Measurements from ENCODE around the gene RBMS3. TPM values are rescaled to one million over a fixed set of nuclear protein-coding genes. Genes with fewer than 3 reads are reported as not detected.

RBMS3 gene
- total and polyA plus RNA-seq, 2 donors (not counting 1 experiment from before 2014, with no cell fraction given) = 26.9 to 68.4 TPM

GRCh38 chr3:29440413-29441305 is 159.8 kb downstream of the RBMS3 start:
- TF ChIP-seq EZH2 (IDR thresholded peaks at IDR 0.05; ENCODE audit: low read length, missing control alignments) (no peak), CTCF (conservative IDR thresholded peaks at IDR 0.05 in 1 of 2, IDR thresholded peaks at IDR 0.05 in 1 of 2; ENCODE audit: low read depth in 1 of 2, low read length in 2 of 2) (no peak)

GRCh38 chr3:29441422-29441821 is 160.6 kb downstream of the RBMS3 start:
- H3K4me1 ChIP-seq (ENCODE audit: control insufficient read depth, extremely low read depth, insufficient read depth, low read length) = peaks cover 2% of the 10 kb centered on the region
- TF ChIP-seq EZH2 (IDR thresholded peaks at IDR 0.05; ENCODE audit: low read length, missing control alignments) = no peak
- no peak for TF ChIP-seq CTCF (conservative IDR thresholded peaks at IDR 0.05 in 1 of 2, IDR thresholded peaks at IDR 0.05 in 1 of 2; ENCODE audit: low read depth in 1 of 2, low read length in 2 of 2)
- no peaks in the 10 kb centered on the region for H3K9me3 ChIP-seq (ENCODE audit: control insufficient read depth, insufficient read depth, low read depth, low read length)
- H4K20me1 ChIP-seq (ENCODE audit: control insufficient read depth, extremely low read depth, insufficient read depth, low read length) = no peaks in the 10 kb centered on the region
- H3K27me3 ChIP-seq (ENCODE audit: control insufficient read depth, insufficient read depth, low read length) = no peaks in the 10 kb centered on the region
- no peak overlapping the region for H3K4me3 ChIP-seq (replicated peaks in 1 of 4; ENCODE audit: control extremely low read depth in 1 of 4, insufficient read depth in 1 of 4, low read depth in 3 of 4, low read length in 4 of 4)
- no peak overlapping the region for H3K4me2 ChIP-seq (ENCODE audit: extremely low read depth, insufficient read depth, low read length)
- H3K9ac ChIP-seq (ENCODE audit: insufficient read depth, low read length) = no peak overlapping the region
- H3K27ac ChIP-seq (ENCODE audit: insufficient read depth, low read length) = no peak overlapping the region
- no peaks in the 10 kb centered on the region for H3K79me2 ChIP-seq (ENCODE audit: control insufficient read depth, insufficient read depth, low read length)
- no peak for DNase-seq (ENCODE audit: low read depth in 2 of 2)
- no peaks in the 10 kb centered on the region for H3K36me3 ChIP-seq (ENCODE audit: control insufficient read depth, insufficient read depth, low read length)
- H2AFZ ChIP-seq (ENCODE audit: low read length) = no peak overlapping the region

More at GRCh38 chr3:29440413-29441305, 159.8 kb downstream of the RBMS3 start:
- peak overlapping the region; percentile 54 for H3K4me2 ChIP-seq (ENCODE audit: extremely low read depth, insufficient read depth, low read length)
- no peak overlapping the region for H3K27ac ChIP-seq (ENCODE audit: insufficient read depth, low read length)
- no peaks in the 10 kb centered on the region for H3K27me3 ChIP-seq (ENCODE audit: control insufficient read depth, insufficient read depth, low read length)
- no peaks in the 10 kb centered on the region for H3K36me3 ChIP-seq (ENCODE audit: control insufficient read depth, insufficient read depth, low read length)
- H3K9ac ChIP-seq (ENCODE audit: insufficient read depth, low read length) = no peak overlapping the region
- peak in 1 of 2 donors; percentile 52 for DNase-seq (ENCODE audit: low read depth in 2 of 2)
- H3K79me2 ChIP-seq (ENCODE audit: control insufficient read depth, insufficient read depth, low read length) = no peaks in the 10 kb centered on the region
- peaks cover 2% of the 10 kb centered on the region for H3K4me1 ChIP-seq (ENCODE audit: control insufficient read depth, extremely low read depth, insufficient read depth, low read length)
- no peaks in the 10 kb centered on the region for H4K20me1 ChIP-seq (ENCODE audit: control insufficient read depth, extremely low read depth, insufficient read depth, low read length)
- H2AFZ ChIP-seq (ENCODE audit: low read length) = no peak overlapping the region
- H3K4me3 ChIP-seq (replicated peaks in 1 of 4; ENCODE audit: control extremely low read depth in 1 of 4, insufficient read depth in 1 of 4, low read depth in 3 of 4, low read length in 4 of 4) = peak overlapping the region in 3 of 4 experiments; percentile 14 to 24 (median 22)
- H3K9me3 ChIP-seq (ENCODE audit: control insufficient read depth, insufficient read depth, low read depth, low read length) = no peaks in the 10 kb centered on the region

GRCh38 chr3:29447946-29448627 is 167.2 kb downstream of the RBMS3 start:
- Histone ChIP-seq H4K20me1 (ENCODE audit: control insufficient read depth, extremely low read depth, insufficient read depth, low read length) (no peaks in the 10 kb centered on the region), H3K4me3 (replicated peaks in 1 of 4; ENCODE audit: control extremely low read depth in 1 of 4, insufficient read depth in 1 of 4, low read depth in 3 of 4, low read length in 4 of 4) (no peak overlapping the region), H3K27me3 (ENCODE audit: control insufficient read depth, insufficient read depth, low read length) (no peaks in the 10 kb centered on the region), H3K9me3 (ENCODE audit: control insufficient read depth, insufficient read depth, low read depth, low read length) (no peaks in the 10 kb centered on the region), H2AFZ (ENCODE audit: low read length) (no peak overlapping the region), H3K27ac (ENCODE audit: insufficient read depth, low read length) (no peak overlapping the region), H3K4me1 (ENCODE audit: control insufficient read depth, extremely low read depth, insufficient read depth, low read length) (no peaks in the 10 kb centered on the region), H3K36me3 (ENCODE audit: control insufficient read depth, insufficient read depth, low read length) (no peaks in the 10 kb centered on the region), H3K9ac (ENCODE audit: insufficient read depth, low read length) (no peak overlapping the region), H3K4me2 (ENCODE audit: extremely low read depth, insufficient read depth, low read length) (no peak overlapping the region), H3K79me2 (ENCODE audit: control insufficient read depth, insufficient read depth, low read length) (no peaks in the 10 kb centered on the region)
- TF ChIP-seq EZH2 (IDR thresholded peaks at IDR 0.05; ENCODE audit: low read length, missing control alignments) (no peak), CTCF (conservative IDR thresholded peaks at IDR 0.05 in 1 of 2, IDR thresholded peaks at IDR 0.05 in 1 of 2; ENCODE audit: low read depth in 1 of 2, low read length in 2 of 2) (no peak)
- no peak for DNase-seq (ENCODE audit: low read depth in 2 of 2)
